HFFc6 (cell line): Measurements from ENCODE around the gene PNO1. TPM values are rescaled to one million over a fixed set of nuclear protein-coding genes. Genes with fewer than 3 reads are reported as not detected.

Source experiments
- DNase-seq: peaks from one replicate; pipeline ENCODE4 v3.0.0-alpha.2; 2018
- H3K27ac Mint-ChIP-seq: 2 replicates; pipeline ENCODE4 v1.8.0; 2020; ENCODE audit warnings: mild to moderate bottlenecking, mixed read lengths
- H3K27me3 Mint-ChIP-seq: 2 replicates; pipeline ENCODE4 v1.8.0; 2021; ENCODE audit warnings: mild to moderate bottlenecking, moderate library complexity, mixed read lengths; ENCODE audit not compliant: insufficient read depth
- H3K36me3 Mint-ChIP-seq: 2 replicates; pipeline ENCODE4 v1.8.0; 2021; ENCODE audit warnings: low read depth, mixed read lengths
- H3K4me1 Mint-ChIP-seq: 2 replicates; pipeline ENCODE4 v1.8.0; 2020; ENCODE audit warnings: low read depth, mixed read lengths
- H3K4me3 Mint-ChIP-seq: 2 replicates; pipeline ENCODE4 v1.8.0; 2020; ENCODE audit warnings: mild to moderate bottlenecking, moderate library complexity, mixed read lengths
- H3K9me3 Mint-ChIP-seq: 2 replicates; pipeline ENCODE4 v1.8.0; 2020; ENCODE audit warnings: mild to moderate bottlenecking, mixed read lengths
- total RNA-seq, 6 experiments: library from RNA; stranded (reverse); fragmentation: NEBNext Ultra II Directional; extraction: Animal tissue kit (Norgen Biotek cat#: 25700); gene quantifications; 2 replicates in 1 of 6; 3 replicates in 5 of 6; pipeline ENCODE4 v1.2.3, GENCODE V29; 2021
- TF ChIP-seq, protein P1 (sequence below): fragments of 200-600 bp; sonication (generic); IDR thresholded peaks from 2 replicates; pipeline ENCODE4 v1.5.0; 2021; ENCODE audit warnings: antibody characterized with exemption, mild to moderate bottlenecking

The PNO1 gene
- total RNA-seq, 6 experiments from 2014 or later = 18.3 to 26.0 (median 20.4) TPM

DNA sequence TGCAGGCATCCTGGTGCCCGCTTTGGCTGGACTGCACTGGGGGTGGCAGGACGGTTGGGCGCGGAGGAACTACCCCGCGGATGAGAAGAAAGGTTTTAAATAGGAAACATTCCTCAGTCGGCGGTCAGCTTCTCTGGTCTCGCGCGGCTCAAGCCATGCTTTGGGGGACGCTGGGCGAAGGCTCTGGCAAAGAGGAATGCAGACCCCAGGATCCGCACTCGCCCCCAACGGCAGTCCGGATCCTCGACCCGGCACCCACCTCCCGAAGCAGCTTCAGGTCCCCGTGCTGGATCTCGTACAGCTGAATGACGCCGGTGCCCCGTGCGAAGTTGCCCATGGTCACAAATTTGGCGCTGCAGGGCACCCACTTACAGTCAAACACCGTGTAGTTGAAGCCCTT is 686 bp upstream of the PNO1 start:
- DNase-seq = peak; percentile 8
- peak overlapping the region; percentile 100 for H3K27ac Mint-ChIP-seq
- TF ChIP-seq, protein P1, sequence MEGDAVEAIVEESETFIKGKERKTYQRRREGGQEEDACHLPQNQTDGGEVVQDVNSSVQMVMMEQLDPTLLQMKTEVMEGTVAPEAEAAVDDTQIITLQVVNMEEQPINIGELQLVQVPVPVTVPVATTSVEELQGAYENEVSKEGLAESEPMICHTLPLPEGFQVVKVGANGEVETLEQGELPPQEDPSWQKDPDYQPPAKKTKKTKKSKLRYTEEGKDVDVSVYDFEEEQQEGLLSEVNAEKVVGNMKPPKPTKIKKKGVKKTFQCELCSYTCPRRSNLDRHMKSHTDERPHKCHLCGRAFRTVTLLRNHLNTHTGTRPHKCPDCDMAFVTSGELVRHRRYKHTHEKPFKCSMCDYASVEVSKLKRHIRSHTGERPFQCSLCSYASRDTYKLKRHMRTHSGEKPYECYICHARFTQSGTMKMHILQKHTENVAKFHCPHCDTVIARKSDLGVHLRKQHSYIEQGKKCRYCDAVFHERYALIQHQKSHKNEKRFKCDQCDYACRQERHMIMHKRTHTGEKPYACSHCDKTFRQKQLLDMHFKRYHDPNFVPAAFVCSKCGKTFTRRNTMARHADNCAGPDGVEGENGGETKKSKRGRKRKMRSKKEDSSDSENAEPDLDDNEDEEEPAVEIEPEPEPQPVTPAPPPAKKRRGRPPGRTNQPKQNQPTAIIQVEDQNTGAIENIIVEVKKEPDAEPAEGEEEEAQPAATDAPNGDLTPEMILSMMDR = no peak
- H3K9me3 Mint-ChIP-seq = no peaks in the 10 kb centered on the region
- peak overlapping the region; percentile 99 for H3K4me3 Mint-ChIP-seq
- peaks cover 28% of the 10 kb centered on the region for H3K4me1 Mint-ChIP-seq
- peaks cover 21% of the 10 kb centered on the region for H3K36me3 Mint-ChIP-seq
- H3K27me3 Mint-ChIP-seq = peaks cover 6% of the 10 kb centered on the region

DNA sequence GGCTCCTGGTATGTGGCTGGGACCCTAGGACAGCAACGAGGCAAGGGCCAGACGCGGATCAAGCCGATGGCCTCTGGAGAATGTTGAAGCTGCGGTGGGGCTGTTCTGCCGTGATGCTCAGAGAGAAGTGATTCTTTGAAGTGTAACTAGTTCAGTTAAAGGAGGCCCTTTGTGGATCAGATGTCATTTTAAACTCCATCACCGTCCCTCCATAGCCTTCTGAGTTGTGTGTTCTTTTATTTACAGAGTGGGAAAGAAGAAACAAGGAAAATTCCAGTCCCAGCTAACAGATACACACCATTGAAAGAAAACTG is 403 bp downstream of the PNO1 start:
- peaks cover 6% of the 10 kb centered on the region for H3K27me3 Mint-ChIP-seq
- peaks cover 26% of the 10 kb centered on the region for H3K36me3 Mint-ChIP-seq
- H3K4me3 Mint-ChIP-seq = peak overlapping the region; percentile 99
- TF ChIP-seq, protein P1 = no peak
- no peak for DNase-seq
- H3K27ac Mint-ChIP-seq = peak overlapping the region; percentile 100
- H3K4me1 Mint-ChIP-seq = peaks cover 28% of the 10 kb centered on the region
- no peaks in the 10 kb centered on the region for H3K9me3 Mint-ChIP-seq

DNA sequence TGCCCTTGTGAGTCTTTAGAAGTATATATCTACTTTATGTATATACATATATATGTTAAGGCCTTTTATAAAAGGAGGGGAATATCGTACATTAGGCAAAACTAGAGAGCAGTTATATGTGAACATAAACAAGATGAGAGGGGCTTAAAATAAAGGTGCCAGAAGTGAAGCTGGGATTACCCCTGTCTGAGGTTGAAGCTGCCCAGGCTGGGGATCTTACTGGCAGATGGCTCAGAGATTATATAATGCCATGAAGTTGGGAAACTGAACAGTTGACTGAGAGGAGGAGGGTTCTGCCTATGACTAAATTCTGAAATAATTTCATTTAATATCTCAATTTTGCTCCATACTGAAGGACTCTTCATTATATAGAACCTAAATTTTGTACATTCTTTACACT is 6.0 kb downstream of the PNO1 start:
- H3K9me3 Mint-ChIP-seq = no peaks in the 10 kb centered on the region
- H3K4me3 Mint-ChIP-seq = no peak overlapping the region
- DNase-seq = no peak
- TF ChIP-seq, protein P1 = no peak
- H3K27me3 Mint-ChIP-seq = peaks cover 1% of the 10 kb centered on the region
- H3K36me3 Mint-ChIP-seq = peaks cover 27% of the 10 kb centered on the region
- H3K27ac Mint-ChIP-seq = no peak overlapping the region
- H3K4me1 Mint-ChIP-seq = peaks cover 14% of the 10 kb centered on the region

DNA sequence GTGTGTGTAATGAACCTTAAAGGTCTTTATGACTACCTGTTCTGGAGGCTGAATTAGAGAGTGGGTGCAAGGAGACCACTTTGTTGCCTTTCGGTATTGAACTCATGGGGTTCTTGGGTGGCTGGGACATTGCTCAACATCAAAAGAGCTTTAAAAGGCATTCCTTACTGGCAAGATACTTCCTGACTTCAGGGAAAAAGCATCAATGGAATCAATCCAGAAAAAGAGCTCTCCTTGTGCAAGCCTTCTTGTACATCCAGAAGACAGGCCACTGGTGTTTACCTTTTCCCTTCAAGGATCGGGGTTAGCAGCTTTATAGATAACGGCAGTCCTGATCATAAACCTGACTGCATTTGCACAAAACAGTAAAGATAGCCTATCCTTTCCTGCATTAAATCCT is 9.5 kb downstream of the PNO1 start:
- DNase-seq = no peak

DNA sequence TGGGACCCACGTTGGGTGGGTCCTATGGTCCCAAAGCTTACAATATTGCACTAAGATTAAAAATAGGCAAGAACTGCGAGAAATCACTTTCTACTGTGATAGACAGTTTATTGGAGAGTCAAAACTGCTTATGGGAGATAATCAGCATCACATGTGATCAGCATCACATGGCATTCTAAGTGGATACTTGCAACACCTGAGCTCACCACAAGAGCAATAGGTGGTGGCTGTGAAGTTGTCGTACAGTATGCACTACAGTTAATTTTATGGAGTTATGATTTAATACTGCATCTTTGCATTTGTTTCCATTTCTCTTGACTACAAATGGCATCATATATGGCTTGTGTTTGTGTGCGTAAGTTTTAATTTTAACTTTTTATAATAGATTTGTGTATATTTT is 11.6 kb downstream of the PNO1 start:
- TF ChIP-seq, protein P1 = peak; percentile 16; the same call in 1 of the 2 replicates
- Mint-ChIP-seq H3K27me3 (peaks cover 2% of the 10 kb centered on the region), H3K27ac (no peak overlapping the region)

More for the DNA sequence above, 9.5 kb downstream of the PNO1 start:
- TF ChIP-seq, protein P1 = no peak
- H3K27ac Mint-ChIP-seq = no peak overlapping the region
- H3K9me3 Mint-ChIP-seq = no peaks in the 10 kb centered on the region
- no peak overlapping the region for H3K4me3 Mint-ChIP-seq
- peaks cover 2% of the 10 kb centered on the region for H3K27me3 Mint-ChIP-seq
- peaks cover 8% of the 10 kb centered on the region; the same call in 1 of the 2 replicates for H3K36me3 Mint-ChIP-seq
- H3K4me1 Mint-ChIP-seq = no peaks in the 10 kb centered on the region

DNA sequence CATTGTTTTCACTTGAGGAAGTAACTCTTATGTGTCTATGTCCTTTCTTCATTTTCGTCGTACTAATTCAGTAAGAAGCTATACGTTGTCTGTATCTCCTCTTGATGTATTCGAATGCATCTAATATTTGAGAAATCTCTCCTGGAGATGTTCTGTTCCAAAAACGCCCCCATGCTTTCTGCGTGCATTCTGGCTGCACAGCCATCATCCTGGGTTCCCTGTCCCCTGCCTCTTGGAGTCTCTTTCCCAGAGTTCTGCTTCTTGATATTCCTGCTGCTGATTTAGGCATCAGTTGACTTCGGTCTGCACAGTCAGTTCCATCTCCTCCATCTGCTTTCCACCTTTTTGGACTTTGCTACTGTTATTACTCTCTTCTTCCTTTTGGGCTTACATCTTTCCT is 13.5 kb downstream of the PNO1 start:
- Mint-ChIP-seq H3K9me3 (no peaks in the 10 kb centered on the region), H3K4me3 (no peak overlapping the region), H3K27ac (no peak overlapping the region), H3K4me1 (no peaks in the 10 kb centered on the region), H3K36me3 (peaks cover 10% of the 10 kb centered on the region; the same call in 1 of the 2 replicates), H3K27me3 (peaks cover 2% of the 10 kb centered on the region)
- DNase-seq = no peak
- TF ChIP-seq, protein P1 = no peak

More for the DNA sequence above, 11.6 kb downstream of the PNO1 start:
- H3K4me3 Mint-ChIP-seq = no peak overlapping the region
- H3K4me1 Mint-ChIP-seq = no peaks in the 10 kb centered on the region
- H3K36me3 Mint-ChIP-seq = peaks cover 9% of the 10 kb centered on the region; the same call in 1 of the 2 replicates
- DNase-seq = no peak
- no peaks in the 10 kb centered on the region for H3K9me3 Mint-ChIP-seq
